Coronary artery (tissue), 2 donors: Measurements from ENCODE around the gene GABBR1.

ENCODE experiments used
- DNase-seq: peaks from one replicate; pipeline ENCODE4 v3.0.0-alpha.2; 2017; ENCODE audit warnings: low spot score
- H3K27ac ChIP-seq, 2 donors: fragments of 200-600 bp; sonication (generic); one replicate each; pipeline ENCODE4 v1.5.1; 2016 to 2019
- H3K4me3 ChIP-seq: fragments of 200-600 bp; sonication (generic); 2 replicates; pipeline ENCODE4 v1.5.1; 2016; ENCODE audit warnings: mild to moderate bottlenecking, moderate library complexity
- TF ChIP-seq, protein P1 (sequence below): fragments of 200-600 bp; sonication (generic); IDR thresholded peaks from one replicate; pipeline ENCODE4 v1.5.1; 2019; ENCODE audit warnings: antibody characterized with exemption

GABBR1 gene

DNA sequence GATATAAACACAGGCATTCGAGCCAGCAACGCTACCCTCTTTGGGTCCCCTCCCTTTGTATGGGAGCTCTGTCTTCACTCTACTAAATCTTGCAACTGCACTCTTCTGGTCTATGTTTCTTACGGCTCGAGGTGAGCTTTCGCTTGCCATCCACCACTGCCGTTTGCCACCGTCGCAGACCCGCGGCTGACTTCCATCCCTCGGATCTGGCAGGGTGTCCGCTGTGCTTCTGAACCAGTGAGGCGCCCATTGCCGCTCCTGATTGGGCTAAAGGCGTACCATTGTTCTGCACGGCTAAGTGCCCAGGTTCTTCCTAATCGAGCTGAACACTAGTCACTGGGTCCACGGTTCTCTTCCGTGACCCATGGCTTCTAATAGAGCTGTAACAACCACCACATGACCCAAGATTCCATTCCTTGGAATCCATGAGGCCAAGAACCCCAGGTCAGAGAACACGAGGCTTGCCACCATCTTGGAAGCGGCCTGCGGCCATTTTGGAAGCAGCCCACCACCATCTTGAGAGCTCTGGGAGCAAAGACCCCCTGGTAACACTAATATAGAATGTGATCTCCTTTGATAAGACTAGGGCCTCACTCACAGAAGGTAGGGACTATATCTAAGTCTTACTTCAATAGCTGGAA lies 74.4 kb downstream of the GABBR1 start:
- DNase-seq: no peak
- Histone ChIP-seq H3K4me3 (no peak overlapping the region), H3K27ac (no peak overlapping the region)
- TF ChIP-seq, protein P1, sequence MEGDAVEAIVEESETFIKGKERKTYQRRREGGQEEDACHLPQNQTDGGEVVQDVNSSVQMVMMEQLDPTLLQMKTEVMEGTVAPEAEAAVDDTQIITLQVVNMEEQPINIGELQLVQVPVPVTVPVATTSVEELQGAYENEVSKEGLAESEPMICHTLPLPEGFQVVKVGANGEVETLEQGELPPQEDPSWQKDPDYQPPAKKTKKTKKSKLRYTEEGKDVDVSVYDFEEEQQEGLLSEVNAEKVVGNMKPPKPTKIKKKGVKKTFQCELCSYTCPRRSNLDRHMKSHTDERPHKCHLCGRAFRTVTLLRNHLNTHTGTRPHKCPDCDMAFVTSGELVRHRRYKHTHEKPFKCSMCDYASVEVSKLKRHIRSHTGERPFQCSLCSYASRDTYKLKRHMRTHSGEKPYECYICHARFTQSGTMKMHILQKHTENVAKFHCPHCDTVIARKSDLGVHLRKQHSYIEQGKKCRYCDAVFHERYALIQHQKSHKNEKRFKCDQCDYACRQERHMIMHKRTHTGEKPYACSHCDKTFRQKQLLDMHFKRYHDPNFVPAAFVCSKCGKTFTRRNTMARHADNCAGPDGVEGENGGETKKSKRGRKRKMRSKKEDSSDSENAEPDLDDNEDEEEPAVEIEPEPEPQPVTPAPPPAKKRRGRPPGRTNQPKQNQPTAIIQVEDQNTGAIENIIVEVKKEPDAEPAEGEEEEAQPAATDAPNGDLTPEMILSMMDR: no peak

DNA sequence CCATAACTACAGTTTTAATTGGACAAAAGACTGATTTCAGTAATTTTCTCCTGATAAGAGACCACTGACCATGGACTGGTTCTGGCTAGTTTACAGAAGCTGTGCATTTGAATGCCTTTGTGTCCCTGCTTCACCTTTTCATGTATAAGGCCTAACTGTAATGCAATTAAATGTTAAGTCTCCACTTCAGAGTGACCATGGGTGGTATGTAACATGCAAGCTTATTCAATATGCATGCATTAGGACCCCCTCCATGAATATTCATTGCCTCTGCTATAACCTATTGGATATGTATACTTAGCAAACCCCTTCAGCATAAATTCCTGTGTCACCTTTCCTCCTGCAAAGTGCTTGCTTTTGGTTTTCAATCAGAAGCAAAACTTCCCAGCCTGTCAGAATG lies 75.7 kb downstream of the GABBR1 start:
- DNase-seq: no peak
- TF ChIP-seq, protein P1: no peak
- Histone ChIP-seq H3K4me3 (no peak overlapping the region), H3K27ac (no peak overlapping the region)

DNA sequence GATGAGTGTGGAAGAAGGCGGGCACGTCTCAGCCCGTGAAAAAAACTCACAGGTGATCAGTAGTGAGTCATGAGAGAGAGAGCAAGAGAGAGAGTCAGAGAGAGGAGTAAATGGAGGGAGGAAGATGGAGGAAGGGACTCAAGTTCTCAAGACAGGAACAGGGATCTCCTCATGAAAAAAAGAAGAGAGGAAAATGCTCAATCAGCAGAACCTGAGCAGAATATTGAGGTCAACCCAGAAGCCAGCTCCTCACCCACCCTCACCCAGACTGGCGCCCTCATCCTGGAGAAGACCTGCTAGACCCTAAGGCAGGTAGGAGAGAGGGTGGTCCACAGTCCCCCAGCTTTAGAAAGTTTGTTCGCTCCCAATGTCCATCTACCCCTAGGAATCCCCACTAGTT lies 78.2 kb downstream of the GABBR1 start:
- TF ChIP-seq, protein P1: no peak
- no peak for DNase-seq
- H3K4me3 ChIP-seq: no peak overlapping the region
- no peak overlapping the region for H3K27ac ChIP-seq

GRCh38 chr6:29553268-29554057 lies 79.5 kb downstream of the GABBR1 start:
- Histone ChIP-seq H3K27ac (no peak overlapping the region), H3K4me3 (peak overlapping the region; percentile 70)
- DNase-seq: no peak
- TF ChIP-seq, protein P1: no peak

GRCh38 chr6:29552512-29553051 lies 80.4 kb downstream of the GABBR1 start:
- TF ChIP-seq, protein P1: no peak
- H3K4me3 ChIP-seq: peak overlapping the region; percentile 70
- no peak overlapping the region for H3K27ac ChIP-seq
- no peak for DNase-seq

GRCh38 chr6:29547573-29547972 lies 85.4 kb downstream of the GABBR1 start:
- no peak for DNase-seq
- no peak overlapping the region for H3K4me3 ChIP-seq
- no peak overlapping the region for H3K27ac ChIP-seq
- TF ChIP-seq, protein P1: no peak
